Panc1 (cell line): ENCODE measurements around the gene CYP2C19.

ENCODE experiments used
- POLR2AphosphoS5 ChIP-seq: IDR thresholded peaks from 2 replicates; pipeline ENCODE4 v1.6.1; 2012; ENCODE audit warnings: mild to moderate bottlenecking, low read depth, low read length, moderate library complexity
- SIN3A ChIP-seq: IDR thresholded peaks from 2 replicates; pipeline ENCODE4 v1.6.1; 2012; ENCODE audit warnings: low read depth, mild to moderate bottlenecking, low read length, moderate library complexity, borderline replicate concordance; ENCODE audit not compliant: insufficient read depth
- TF ChIP-seq, protein P1 (sequence below): fragments of 450-650 bp; IDR thresholded peaks from 2 replicates; pipeline ENCODE4 v1.5.1; 2017; ENCODE audit warnings: mild to moderate bottlenecking
- TF ChIP-seq, protein P2 (sequence below), 2 experiments: IDR thresholded peaks; 2 replicates each; pipeline ENCODE4 v1.6.1; 2011 to 2012; ENCODE audit warnings: low read depth in 2 of 2, control low read depth in 1 of 2, low read length in 1 of 2, mild to moderate bottlenecking in 1 of 2, moderate library complexity in 1 of 2; ENCODE audit not compliant: insufficient read depth in 1 of 2

DNA sequence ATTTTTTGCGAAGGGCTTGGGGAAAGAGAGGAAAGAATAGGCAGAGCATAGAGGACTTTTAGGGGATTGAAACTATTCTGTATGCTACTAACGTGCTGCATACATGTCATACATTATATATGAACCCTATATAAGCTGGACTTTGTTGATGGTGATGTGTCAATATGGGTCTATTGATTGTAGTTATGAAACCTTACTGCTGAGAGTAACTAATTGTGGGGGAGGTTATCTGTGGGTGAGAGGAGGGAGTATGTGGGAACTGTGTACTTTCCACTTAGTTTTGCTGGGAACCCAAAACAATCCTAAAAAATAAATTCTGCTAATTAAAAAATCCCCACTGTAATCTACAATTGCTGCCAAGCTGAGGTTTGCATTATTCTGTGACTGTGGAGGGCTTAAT, 15.3 kb upstream of the CYP2C19 start:
- TF ChIP-seq SIN3A (no peak), POLR2AphosphoS5 (no peak)
- TF ChIP-seq, protein P1, sequence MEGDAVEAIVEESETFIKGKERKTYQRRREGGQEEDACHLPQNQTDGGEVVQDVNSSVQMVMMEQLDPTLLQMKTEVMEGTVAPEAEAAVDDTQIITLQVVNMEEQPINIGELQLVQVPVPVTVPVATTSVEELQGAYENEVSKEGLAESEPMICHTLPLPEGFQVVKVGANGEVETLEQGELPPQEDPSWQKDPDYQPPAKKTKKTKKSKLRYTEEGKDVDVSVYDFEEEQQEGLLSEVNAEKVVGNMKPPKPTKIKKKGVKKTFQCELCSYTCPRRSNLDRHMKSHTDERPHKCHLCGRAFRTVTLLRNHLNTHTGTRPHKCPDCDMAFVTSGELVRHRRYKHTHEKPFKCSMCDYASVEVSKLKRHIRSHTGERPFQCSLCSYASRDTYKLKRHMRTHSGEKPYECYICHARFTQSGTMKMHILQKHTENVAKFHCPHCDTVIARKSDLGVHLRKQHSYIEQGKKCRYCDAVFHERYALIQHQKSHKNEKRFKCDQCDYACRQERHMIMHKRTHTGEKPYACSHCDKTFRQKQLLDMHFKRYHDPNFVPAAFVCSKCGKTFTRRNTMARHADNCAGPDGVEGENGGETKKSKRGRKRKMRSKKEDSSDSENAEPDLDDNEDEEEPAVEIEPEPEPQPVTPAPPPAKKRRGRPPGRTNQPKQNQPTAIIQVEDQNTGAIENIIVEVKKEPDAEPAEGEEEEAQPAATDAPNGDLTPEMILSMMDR = no peak
- TF ChIP-seq, protein P2, sequence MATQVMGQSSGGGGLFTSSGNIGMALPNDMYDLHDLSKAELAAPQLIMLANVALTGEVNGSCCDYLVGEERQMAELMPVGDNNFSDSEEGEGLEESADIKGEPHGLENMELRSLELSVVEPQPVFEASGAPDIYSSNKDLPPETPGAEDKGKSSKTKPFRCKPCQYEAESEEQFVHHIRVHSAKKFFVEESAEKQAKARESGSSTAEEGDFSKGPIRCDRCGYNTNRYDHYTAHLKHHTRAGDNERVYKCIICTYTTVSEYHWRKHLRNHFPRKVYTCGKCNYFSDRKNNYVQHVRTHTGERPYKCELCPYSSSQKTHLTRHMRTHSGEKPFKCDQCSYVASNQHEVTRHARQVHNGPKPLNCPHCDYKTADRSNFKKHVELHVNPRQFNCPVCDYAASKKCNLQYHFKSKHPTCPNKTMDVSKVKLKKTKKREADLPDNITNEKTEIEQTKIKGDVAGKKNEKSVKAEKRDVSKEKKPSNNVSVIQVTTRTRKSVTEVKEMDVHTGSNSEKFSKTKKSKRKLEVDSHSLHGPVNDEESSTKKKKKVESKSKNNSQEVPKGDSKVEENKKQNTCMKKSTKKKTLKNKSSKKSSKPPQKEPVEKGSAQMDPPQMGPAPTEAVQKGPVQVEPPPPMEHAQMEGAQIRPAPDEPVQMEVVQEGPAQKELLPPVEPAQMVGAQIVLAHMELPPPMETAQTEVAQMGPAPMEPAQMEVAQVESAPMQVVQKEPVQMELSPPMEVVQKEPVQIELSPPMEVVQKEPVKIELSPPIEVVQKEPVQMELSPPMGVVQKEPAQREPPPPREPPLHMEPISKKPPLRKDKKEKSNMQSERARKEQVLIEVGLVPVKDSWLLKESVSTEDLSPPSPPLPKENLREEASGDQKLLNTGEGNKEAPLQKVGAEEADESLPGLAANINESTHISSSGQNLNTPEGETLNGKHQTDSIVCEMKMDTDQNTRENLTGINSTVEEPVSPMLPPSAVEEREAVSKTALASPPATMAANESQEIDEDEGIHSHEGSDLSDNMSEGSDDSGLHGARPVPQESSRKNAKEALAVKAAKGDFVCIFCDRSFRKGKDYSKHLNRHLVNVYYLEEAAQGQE (IDR thresholded peaks at IDR 0.05; ENCODE audit: insufficient read depth in 1 of 2, low read depth in 2 of 2, low read length in 1 of 2) = no peak
